H1 (cell line): Measurements from ENCODE around the gene KCNJ10. TPM values are rescaled to one million over a fixed set of nuclear protein-coding genes. Genes with fewer than 3 reads are reported as not detected.

Experiments
- polyA plus RNA-seq, 7 experiments: library from polyadenylated mRNA; depleted of rRNA in 3 of 7; stranded (reverse) in 5 of 7; unstranded in 2 of 7; fragments of >200 nt in 5 of 7; fragments of 200-250 nt in 2 of 7; gene quantifications; 1 replicate in 5 of 7; 2 replicates in 1 of 7; 4 replicates in 1 of 7; pipeline versions ENCODE4 v1.2.1 to v1.2.3, GENCODE V29; 2011 to 2013; ENCODE audit warnings: missing spikeins in 2 of 7, mixed read lengths in 2 of 7
- total RNA-seq: library from RNA; stranded (reverse); fragmentation: NEBNext Ultra II Directional; extraction: Animal tissue kit (Norgen Biotek cat#: 25700); gene quantifications from 2 replicates; pipeline ENCODE4 v1.2.1, GENCODE V29; 2021
- TF ChIP-seq, protein P1 (sequence below): IDR thresholded peaks from 2 replicates; pipeline ENCODE4 v1.6.1; 2011; ENCODE audit warnings: low read depth, mild to moderate bottlenecking, low read length; ENCODE audit not compliant: insufficient read depth

The KCNJ10 gene
- total and polyA plus RNA-seq, 2 of the 8 experiments (the other 6 are each of a cell fraction or from before 2014, with no cell fraction given), result 1.7 to 2.4 TPM

DNA sequence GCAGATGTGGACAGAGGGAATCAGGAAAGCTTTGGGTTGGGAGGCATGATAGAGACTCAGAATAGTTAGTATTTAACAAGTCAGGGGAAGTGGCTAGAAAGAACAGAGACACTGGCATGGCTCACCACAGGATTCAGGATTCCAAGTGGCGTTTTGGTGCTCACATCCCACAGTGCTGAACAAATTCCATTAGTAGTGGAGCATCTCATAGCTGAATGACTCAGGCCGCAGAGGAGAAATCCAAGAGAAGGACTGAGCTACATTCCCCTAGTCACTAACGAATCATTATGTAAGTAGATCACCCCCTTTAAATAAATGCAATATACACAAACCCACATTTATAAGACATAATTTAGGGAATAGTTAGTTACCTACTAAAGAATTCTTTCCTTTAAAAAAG, 6.3 kb upstream of the KCNJ10 start (continued):
- TF ChIP-seq, protein P1, sequence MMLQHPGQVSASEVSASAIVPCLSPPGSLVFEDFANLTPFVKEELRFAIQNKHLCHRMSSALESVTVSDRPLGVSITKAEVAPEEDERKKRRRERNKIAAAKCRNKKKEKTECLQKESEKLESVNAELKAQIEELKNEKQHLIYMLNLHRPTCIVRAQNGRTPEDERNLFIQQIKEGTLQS, result no peak
